Fibroblast of lung (primary cell): ENCODE data around the gene GABBR2. TPM values are rescaled to one million over a fixed set of nuclear protein-coding genes. Genes with fewer than 3 reads are reported as not detected.

Experiments used
- DNase-seq, 2 donors: peaks; one replicate each; pipeline versions ENCODE4 v3.0.0 to v3.0.0-alpha.2; 2010; ENCODE audit warnings: low read depth in 2 of 2
- H2AFZ ChIP-seq: 2 replicates; pipeline ENCODE4 v1.5.1; 2012; ENCODE audit warnings: low read length, control low read depth, inconsistent platforms
- H3K27ac ChIP-seq: 2 replicates; pipeline ENCODE4 v1.5.1; 2011; ENCODE audit warnings: low read length, control low read depth; ENCODE audit not compliant: insufficient read depth
- H3K27me3 ChIP-seq: 2 replicates; pipeline ENCODE4 v1.5.1; 2011; ENCODE audit warnings: mild to moderate bottlenecking, low read length; ENCODE audit not compliant: control insufficient read depth, insufficient read depth
- H3K36me3 ChIP-seq: 2 replicates; pipeline ENCODE4 v1.5.1; 2011; ENCODE audit warnings: low read length; ENCODE audit not compliant: control insufficient read depth, insufficient read depth
- H3K4me1 ChIP-seq: 2 replicates; pipeline ENCODE4 v1.5.1; 2011; ENCODE audit warnings: low read length; ENCODE audit not compliant: control insufficient read depth, insufficient read depth; ENCODE audit errors: extremely low read depth
- H3K4me2 ChIP-seq: 2 replicates; pipeline ENCODE4 v1.5.1; 2011; ENCODE audit warnings: low read length, control low read depth; ENCODE audit not compliant: insufficient read depth; ENCODE audit errors: extremely low read depth
- H3K4me3 ChIP-seq, 4 experiments: fragments of 200-600 bp in 1 of 4; sonication (generic) in 1 of 4; replicated peaks in 1 of 4; 2 replicates each; pipeline ENCODE4 v1.5.1; 2011 to 2016; ENCODE audit warnings: low read length in 4 of 4, low read depth in 3 of 4, mild to moderate bottlenecking in 3 of 4, control low read depth in 2 of 4, inconsistent platforms in 1 of 4, mixed read lengths in 1 of 4; ENCODE audit not compliant: insufficient read depth in 1 of 4; ENCODE audit errors: control extremely low read depth in 1 of 4
- H3K79me2 ChIP-seq: 2 replicates; pipeline ENCODE4 v1.5.1; 2012; ENCODE audit warnings: mild to moderate bottlenecking, low read length, inconsistent platforms; ENCODE audit not compliant: control insufficient read depth, insufficient read depth
- H3K9ac ChIP-seq: 2 replicates; pipeline ENCODE4 v1.5.1; 2011; ENCODE audit warnings: mild to moderate bottlenecking, low read length, control low read depth; ENCODE audit not compliant: insufficient read depth
- H3K9me3 ChIP-seq: 2 replicates; pipeline ENCODE4 v1.5.1; 2012; ENCODE audit warnings: low read depth, low read length; ENCODE audit not compliant: control insufficient read depth, insufficient read depth
- H4K20me1 ChIP-seq: 2 replicates; pipeline ENCODE4 v1.5.1; 2011; ENCODE audit warnings: low read length; ENCODE audit not compliant: control insufficient read depth, insufficient read depth; ENCODE audit errors: extremely low read depth
- EZH2 ChIP-seq: IDR thresholded peaks from 2 replicates; pipeline ENCODE4 v1.5.1; 2012; ENCODE audit warnings: low read length, control low read depth, mild to moderate bottlenecking; ENCODE audit errors: missing control alignments
- polyA plus RNA-seq, 2 donors: library from polyadenylated mRNA; depleted of rRNA in 1 of 2; stranded (reverse) in 1 of 2; unstranded in 1 of 2; fragments of >200 nt; gene quantifications; 2 replicates each; pipeline ENCODE4 v1.2.1, GENCODE V29; 2011 to 2012; ENCODE audit warnings: missing spikeins in 1 of 2
- total RNA-seq: library from RNA; depleted of rRNA; stranded (reverse); fragments of >200 nt; gene quantifications from 2 replicates; pipeline ENCODE4 v1.2.1, GENCODE V29; 2014
- TF ChIP-seq, protein P1 (sequence below), 2 donors: IDR thresholded peaks in 1 of 2; conservative IDR thresholded peaks in 1 of 2; 1 replicate in 1 of 2; 2 replicates in 1 of 2; pipeline ENCODE4 v1.5.1; 2011 to 2012; ENCODE audit warnings: low read length in 2 of 2, control low read depth in 1 of 2, inconsistent platforms in 1 of 2, low read depth in 1 of 2, mild to moderate bottlenecking in 1 of 2

The GABBR2 gene
- total and polyA plus RNA-seq, 2 donors (not counting 1 experiment from before 2014, with no cell fraction given) = 0.32 to 0.33 TPM

DNA sequence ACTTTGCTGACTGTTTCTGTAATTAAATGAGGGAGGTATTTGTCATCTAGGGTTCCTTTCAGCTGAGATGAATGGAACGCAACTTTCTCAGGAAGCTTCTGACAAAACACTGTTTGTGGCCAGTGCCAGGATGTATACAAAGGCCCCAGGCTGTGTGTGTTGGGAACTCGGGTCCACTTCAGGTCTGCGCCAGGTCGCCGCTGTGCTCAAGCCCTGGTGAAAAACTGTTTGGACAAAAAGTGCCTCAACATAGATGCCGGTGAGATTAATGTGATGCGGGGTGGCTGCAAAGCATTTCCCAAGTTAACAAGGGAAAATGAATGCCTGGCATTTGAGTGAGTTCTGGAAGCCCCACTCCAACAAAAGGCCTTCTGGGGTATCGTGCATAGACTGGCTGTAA lies 156.4 kb downstream of the GABBR2 start:
- no peaks in the 10 kb centered on the region for H3K79me2 ChIP-seq
- no peaks in the 10 kb centered on the region for H3K9me3 ChIP-seq
- no peaks in the 10 kb centered on the region for H3K27me3 ChIP-seq
- no peaks in the 10 kb centered on the region for H3K36me3 ChIP-seq
- H3K4me3 ChIP-seq = no peak overlapping the region
- H2AFZ ChIP-seq = no peak overlapping the region
- DNase-seq = peak in 1 of 2 donors; percentile 77
- no peak overlapping the region for H3K27ac ChIP-seq
- no peaks in the 10 kb centered on the region for H4K20me1 ChIP-seq
- no peak overlapping the region for H3K9ac ChIP-seq
- no peaks in the 10 kb centered on the region for H3K4me1 ChIP-seq
- no peak overlapping the region for H3K4me2 ChIP-seq
- TF ChIP-seq, protein P1, sequence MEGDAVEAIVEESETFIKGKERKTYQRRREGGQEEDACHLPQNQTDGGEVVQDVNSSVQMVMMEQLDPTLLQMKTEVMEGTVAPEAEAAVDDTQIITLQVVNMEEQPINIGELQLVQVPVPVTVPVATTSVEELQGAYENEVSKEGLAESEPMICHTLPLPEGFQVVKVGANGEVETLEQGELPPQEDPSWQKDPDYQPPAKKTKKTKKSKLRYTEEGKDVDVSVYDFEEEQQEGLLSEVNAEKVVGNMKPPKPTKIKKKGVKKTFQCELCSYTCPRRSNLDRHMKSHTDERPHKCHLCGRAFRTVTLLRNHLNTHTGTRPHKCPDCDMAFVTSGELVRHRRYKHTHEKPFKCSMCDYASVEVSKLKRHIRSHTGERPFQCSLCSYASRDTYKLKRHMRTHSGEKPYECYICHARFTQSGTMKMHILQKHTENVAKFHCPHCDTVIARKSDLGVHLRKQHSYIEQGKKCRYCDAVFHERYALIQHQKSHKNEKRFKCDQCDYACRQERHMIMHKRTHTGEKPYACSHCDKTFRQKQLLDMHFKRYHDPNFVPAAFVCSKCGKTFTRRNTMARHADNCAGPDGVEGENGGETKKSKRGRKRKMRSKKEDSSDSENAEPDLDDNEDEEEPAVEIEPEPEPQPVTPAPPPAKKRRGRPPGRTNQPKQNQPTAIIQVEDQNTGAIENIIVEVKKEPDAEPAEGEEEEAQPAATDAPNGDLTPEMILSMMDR (conservative IDR thresholded peaks at IDR 0.05 in 1 of 2, IDR thresholded peaks at IDR 0.05 in 1 of 2; ENCODE audit: low read depth in 1 of 2, low read length in 2 of 2) = no peak
- TF ChIP-seq EZH2 = no peak

DNA sequence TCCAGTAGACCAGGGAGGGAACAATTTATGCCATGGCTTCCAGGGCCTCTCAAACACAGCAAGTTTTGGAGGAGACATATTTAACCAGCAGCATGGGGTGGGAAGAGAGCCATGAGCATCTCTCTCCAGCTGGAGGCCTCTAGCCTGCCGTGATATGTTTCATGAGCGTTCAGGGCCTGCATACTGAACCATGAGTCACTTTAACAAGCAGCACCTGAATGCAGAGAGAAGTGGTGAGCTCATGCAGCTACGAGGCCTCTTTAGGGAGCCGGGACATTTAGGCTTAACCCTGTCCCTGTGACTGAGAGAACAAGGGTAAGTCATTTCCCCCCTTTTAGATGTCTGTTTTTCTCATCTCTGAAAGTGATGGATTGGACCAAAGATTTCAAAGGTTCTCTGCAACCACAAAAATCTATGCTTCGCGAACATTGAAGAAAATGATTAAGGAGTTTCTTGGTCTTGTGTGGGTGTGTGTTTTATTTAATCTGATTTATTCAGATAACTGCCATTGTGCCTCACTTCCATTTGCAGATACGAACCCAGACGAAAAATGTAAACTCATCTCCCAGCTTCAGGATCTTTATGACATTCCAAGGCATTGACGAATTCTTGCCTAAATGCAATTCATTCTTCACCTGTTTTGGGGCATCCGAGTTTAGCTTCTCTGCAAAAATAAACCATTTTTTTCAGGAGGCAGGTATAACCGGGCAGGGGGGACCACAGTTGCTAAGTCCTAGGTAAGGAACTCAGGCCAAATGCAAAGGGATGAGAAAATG lies 157.0 kb downstream of the GABBR2 start:
- Histone ChIP-seq H2AFZ (no peak overlapping the region), H3K79me2 (no peaks in the 10 kb centered on the region), H3K9me3 (no peaks in the 10 kb centered on the region), H4K20me1 (no peaks in the 10 kb centered on the region), H3K27me3 (no peaks in the 10 kb centered on the region), H3K4me1 (no peaks in the 10 kb centered on the region), H3K4me3 (no peak overlapping the region), H3K4me2 (no peak overlapping the region), H3K9ac (no peak overlapping the region), H3K27ac (no peak overlapping the region), H3K36me3 (no peaks in the 10 kb centered on the region)
- TF ChIP-seq, protein P1 (conservative IDR thresholded peaks at IDR 0.05 in 1 of 2, IDR thresholded peaks at IDR 0.05 in 1 of 2; ENCODE audit: low read depth in 1 of 2, low read length in 2 of 2) = no peak
- no peak for TF ChIP-seq EZH2
- peak; percentile 63 to 99 for DNase-seq

DNA sequence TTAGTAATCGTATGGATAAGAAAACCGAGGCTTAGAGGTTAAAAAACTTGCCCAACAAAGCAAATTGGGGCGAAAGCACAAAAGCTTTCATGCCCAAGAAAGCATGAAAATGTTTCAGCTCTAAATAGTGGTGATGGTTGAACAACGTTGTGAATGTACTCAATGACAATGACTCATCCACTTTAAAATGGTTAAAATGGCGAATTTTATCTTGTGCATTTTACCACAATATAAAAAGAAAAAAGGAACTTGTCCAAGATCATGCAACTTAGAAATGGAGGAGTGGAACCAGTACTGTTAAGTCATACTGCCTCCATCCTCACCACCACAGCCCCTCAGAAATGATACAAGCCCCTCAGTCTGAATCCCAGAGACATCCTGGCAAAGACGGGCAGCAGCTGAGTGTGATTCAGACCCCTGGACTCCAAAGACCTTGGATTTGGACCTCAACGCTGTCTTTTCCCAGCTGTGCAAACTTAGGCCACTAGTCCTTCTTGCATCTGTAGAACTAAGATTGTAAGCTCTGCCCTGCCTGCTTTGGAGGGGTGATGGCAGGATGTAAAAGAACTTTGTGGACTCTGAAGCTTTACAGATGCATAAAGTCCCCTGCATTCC lies 158.4 kb downstream of the GABBR2 start:
- DNase-seq = peak; percentile 49 to 93
- H3K36me3 ChIP-seq = no peaks in the 10 kb centered on the region
- no peaks in the 10 kb centered on the region for H3K79me2 ChIP-seq
- H4K20me1 ChIP-seq = no peaks in the 10 kb centered on the region
- no peaks in the 10 kb centered on the region for H3K9me3 ChIP-seq
- no peak overlapping the region for H3K4me2 ChIP-seq
- no peak overlapping the region for H3K9ac ChIP-seq
- H3K27me3 ChIP-seq = no peaks in the 10 kb centered on the region
- no peak overlapping the region for H3K27ac ChIP-seq
- no peak for TF ChIP-seq EZH2
- TF ChIP-seq, protein P1 (conservative IDR thresholded peaks at IDR 0.05 in 1 of 2, IDR thresholded peaks at IDR 0.05 in 1 of 2; ENCODE audit: low read depth in 1 of 2, low read length in 2 of 2) = no peak
- no peak overlapping the region for H2AFZ ChIP-seq
- no peaks in the 10 kb centered on the region for H3K4me1 ChIP-seq
- H3K4me3 ChIP-seq = no peak overlapping the region
